PC-9 (cell line): ENCODE results near the gene LGALS12.

ENCODE experiments used
- CTCF ChIP-seq: fragments of 200-600 bp; sonication (generic); conservative IDR thresholded peaks from 2 replicates; pipeline ENCODE4 v1.6.1; 2017; ENCODE audit warnings: mixed run types, antibody characterized with exemption, mild to moderate bottlenecking, moderate library complexity
- EZH2 ChIP-seq: fragments of 200-600 bp; sonication (generic); IDR thresholded peaks from 2 replicates; pipeline ENCODE4 v1.8.0; 2017; ENCODE audit warnings: antibody characterized with exemption, low read depth

DNA sequence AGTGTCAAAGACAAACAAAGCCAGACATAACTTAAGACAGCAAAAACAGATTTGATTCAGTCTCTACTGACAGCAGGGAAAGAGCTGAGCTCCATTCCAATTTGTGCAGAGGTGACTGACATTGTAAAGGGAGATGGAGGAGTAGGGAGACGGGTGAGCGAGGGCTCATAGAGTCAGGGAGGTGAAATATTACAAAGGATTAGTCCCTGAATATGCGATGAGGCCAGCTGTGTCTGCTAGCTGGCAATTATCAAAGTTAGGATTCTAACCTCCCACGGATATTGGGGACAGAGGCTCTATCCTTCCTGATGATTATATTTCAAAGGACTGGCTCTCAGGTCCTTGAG, 49.0 kb downstream of the LGALS12 start:
- TF ChIP-seq CTCF (no peak), EZH2 (no peak)
